HG03354 (cell line): ENCODE measurements around the gene SH3PXD2B.

Experiments used
- ATAC-seq: cut with Tn5 transposase; IDR thresholded peaks from one replicate; pipeline ENCODE4 v1.9.1; 2021; ENCODE audit warnings: mild to moderate bottlenecking; ENCODE audit not compliant: unreplicated experiment, poor library complexity, severe bottlenecking

SH3PXD2B gene

GRCh38 chr5:172455511-172456061 is 1.3 kb upstream of the SH3PXD2B start:
- no peak for ATAC-seq

- no peak for ATAC-seq
Measured at GRCh38 chr5:172455087-172455381, 709 bp upstream of the SH3PXD2B start.

GRCh38 chr5:172453986-172454357 is 353 bp downstream of the SH3PXD2B start:
- ATAC-seq, result no peak

- ATAC-seq, result no peak
Measured at GRCh38 chr5:172453206-172453985, 929 bp downstream of the SH3PXD2B start.

GRCh38 chr5:172452398-172453205 is 1.7 kb downstream of the SH3PXD2B start:
- ATAC-seq, result no peak

GRCh38 chr5:172451771-172452197 is 2.5 kb downstream of the SH3PXD2B start:
- ATAC-seq, result no peak

- no peak for ATAC-seq
Measured at GRCh38 chr5:172450861-172451695, 3.2 kb downstream of the SH3PXD2B start.

GRCh38 chr5:172450453-172450852 is 3.9 kb downstream of the SH3PXD2B start:
- ATAC-seq, result no peak

GRCh38 chr5:172448999-172449398 is 5.3 kb downstream of the SH3PXD2B start:
- ATAC-seq, result no peak

GRCh38 chr5:172447646-172448365 is 6.5 kb downstream of the SH3PXD2B start:
- no peak for ATAC-seq

- ATAC-seq, result no peak
Measured at GRCh38 chr5:172446336-172447051, 7.8 kb downstream of the SH3PXD2B start.

- ATAC-seq, result no peak
Measured at GRCh38 chr5:172445866-172446265, 8.5 kb downstream of the SH3PXD2B start.

GRCh38 chr5:172444626-172445365 is 9.5 kb downstream of the SH3PXD2B start:
- ATAC-seq, result no peak

GRCh38 chr5:172444110-172444510 is 10.2 kb downstream of the SH3PXD2B start:
- ATAC-seq, result no peak

GRCh38 chr5:172443441-172444109 is 10.8 kb downstream of the SH3PXD2B start:
- no peak for ATAC-seq

- ATAC-seq, result no peak
Measured at GRCh38 chr5:172442592-172442991, 11.7 kb downstream of the SH3PXD2B start.

GRCh38 chr5:172441262-172441751 is 13.0 kb downstream of the SH3PXD2B start:
- ATAC-seq, result no peak
